Endothelial cell of umbilical vein (primary cell): Measurements from ENCODE around the gene ARHGEF19. TPM values are rescaled to one million over a fixed set of nuclear protein-coding genes. Genes with fewer than 3 reads are reported as not detected.

ENCODE experiments used
- BruUV-seq: library from RNA; stranded (reverse); fragments of 400-500 nt; replicated peaks from 2 replicates; lab custom pipeline; 2021; lab: Mats Ljungman, UMichigan
- CTCF ChIA-PET: fragments of 300-600, 350-600 bp; sonication (Branson Sonifier 250); formaldehyde crosslinking; loops from one replicate; lab custom pipeline; 2021; ENCODE audit warnings: antibody characterized with exemption, inconsistent platforms; lab: Charles Lee
- POLR2A ChIA-PET: fragments of 300-600, 350-600 bp; sonication (Branson Sonifier 250); formaldehyde crosslinking; loops from one replicate; lab custom pipeline; 2021; ENCODE audit warnings: antibody characterized with exemption, inconsistent platforms; lab: Charles Lee
- DNase-seq: peaks from one replicate; pipeline ENCODE4 v3.0.0-alpha.2; 2011; ENCODE audit warnings: low read depth, low spot score
- FAIRE-seq: peaks from 2 replicates; lab custom pipeline; 2011; peaks lifted over from hg19 to GRCh38; lab: Jason Lieb, UNC
- H2AFZ ChIP-seq: 2 replicates; pipeline ENCODE4 v1.6.0; 2012; ENCODE audit warnings: low read depth, low read length, control low read depth, inconsistent platforms
- H3K27ac ChIP-seq: 2 replicates; pipeline ENCODE4 v1.5.1; 2011; ENCODE audit warnings: low read depth, mild to moderate bottlenecking, control low read depth, low read length, moderate library complexity; ENCODE audit not compliant: insufficient read depth
- H3K27me3 ChIP-seq, 2 experiments: 2 replicates each; pipeline versions ENCODE4 v1.6.0 to v1.6.1; 2011; ENCODE audit warnings: low read length in 2 of 2, mixed read lengths in 1 of 2; ENCODE audit not compliant: control insufficient read depth in 2 of 2, insufficient read depth in 2 of 2
- H3K36me3 ChIP-seq, 2 experiments: 2 replicates in 1 of 2; 3 replicates in 1 of 2; pipeline ENCODE4 v1.5.1; 2011; ENCODE audit warnings: low read length in 2 of 2, mild to moderate bottlenecking in 1 of 2, moderate library complexity in 1 of 2; ENCODE audit not compliant: control insufficient read depth in 2 of 2, insufficient read depth in 2 of 2; ENCODE audit errors: extremely low read depth in 1 of 2
- H3K4me1 ChIP-seq: 3 replicates; pipeline ENCODE4 v1.5.1; 2011; ENCODE audit warnings: mild to moderate bottlenecking, low read length; ENCODE audit not compliant: control insufficient read depth, insufficient read depth; ENCODE audit errors: extremely low read depth
- H3K4me2 ChIP-seq: 2 replicates; pipeline ENCODE4 v1.6.1; 2011; ENCODE audit warnings: low read length, control low read depth, mixed read lengths; ENCODE audit not compliant: insufficient read depth
- H3K4me3 ChIP-seq, 3 experiments: fragments of 200-600 bp in 1 of 3; sonication (generic), shearing (Covaris generic) in 1 of 3; replicated peaks in 1 of 3; 2 replicates each; pipeline ENCODE4 v1.5.1; 2011 to 2016; ENCODE audit warnings: control low read depth in 3 of 3, low read length in 3 of 3, mild to moderate bottlenecking in 2 of 3, inconsistent platforms in 1 of 3, low read depth in 1 of 3, moderate library complexity in 1 of 3; ENCODE audit not compliant: insufficient read depth in 1 of 3
- H3K79me2 ChIP-seq: 2 replicates; pipeline ENCODE4 v1.6.0; 2012; ENCODE audit warnings: low read length, inconsistent platforms; ENCODE audit not compliant: control insufficient read depth, insufficient read depth
- H3K9ac ChIP-seq: replicated peaks from 2 replicates; pipeline ENCODE3; 2011; ENCODE audit warnings: low read length, control low read depth; ENCODE audit not compliant: insufficient read depth; ENCODE audit errors: extremely low read depth
- H3K9me1 ChIP-seq: replicated peaks from 3 replicates; pipeline ENCODE4 v1.6.0; 2011; ENCODE audit warnings: mild to moderate bottlenecking, low read length; ENCODE audit not compliant: control insufficient read depth, insufficient read depth; ENCODE audit errors: extremely low read depth
- H3K9me3 ChIP-seq: replicated peaks from 2 replicates; pipeline ENCODE4 v1.5.1; 2012; ENCODE audit warnings: low read length, inconsistent platforms; ENCODE audit not compliant: control insufficient read depth, insufficient read depth
- H4K20me1 ChIP-seq: replicated peaks from 2 replicates; pipeline ENCODE3; 2011; ENCODE audit warnings: mild to moderate bottlenecking, low read length; ENCODE audit not compliant: control insufficient read depth, insufficient read depth; ENCODE audit errors: extremely low read depth
- CTCF ChIP-seq, 2 donors: IDR thresholded peaks; 1 replicate in 1 of 2; 2 replicates in 1 of 2; pipeline ENCODE4 v1.5.1; 2011; ENCODE audit warnings: low read length in 2 of 2, mild to moderate bottlenecking in 2 of 2, moderate library complexity in 2 of 2, control low read depth in 1 of 2, inconsistent platforms in 1 of 2, low read depth in 1 of 2; ENCODE audit not compliant: insufficient read depth in 1 of 2; ENCODE audit errors: extremely low read depth in 1 of 2
- EZH2 ChIP-seq: IDR thresholded peaks from 2 replicates; pipeline ENCODE4 v1.6.1; 2012; ENCODE audit warnings: borderline replicate concordance, low read depth, mild to moderate bottlenecking, moderate library complexity, low read length, inconsistent platforms; ENCODE audit not compliant: severe bottlenecking
- FOS ChIP-seq: IDR thresholded peaks from 2 replicates; pipeline ENCODE4 v1.6.1; 2011; ENCODE audit warnings: mild to moderate bottlenecking, low read length, moderate library complexity, borderline replicate concordance; ENCODE audit not compliant: insufficient read depth
- GATA2 ChIP-seq: IDR thresholded peaks from 2 replicates; pipeline ENCODE4 v1.7.0; 2011; ENCODE audit warnings: low read depth, mild to moderate bottlenecking, moderate library complexity, mixed read lengths, low read length; ENCODE audit not compliant: insufficient read length, insufficient read depth
- JUN ChIP-seq: IDR thresholded peaks from 2 replicates; pipeline ENCODE4 v1.6.1; 2011; ENCODE audit warnings: borderline replicate concordance, low read depth; ENCODE audit not compliant: insufficient read length, insufficient read depth
- MAX ChIP-seq: IDR thresholded peaks from 2 replicates; pipeline ENCODE4 v1.6.1; 2011; ENCODE audit not compliant: insufficient read depth, insufficient read length
- MYC ChIP-seq: IDR thresholded peaks from one replicate; pipeline ENCODE4 v1.6.1; 2011; ENCODE audit warnings: mild to moderate bottlenecking, low read depth, low read length
- POLR2A ChIP-seq: IDR thresholded peaks from 2 replicates; pipeline ENCODE4 v1.6.1; 2012; ENCODE audit warnings: low read depth, mild to moderate bottlenecking, control low read depth, low read length
- POLR2AphosphoS5 ChIP-seq: IDR thresholded peaks from 2 replicates; pipeline ENCODE4 v1.6.1; 2012; ENCODE audit warnings: low read depth, mild to moderate bottlenecking, control low read depth, low read length, moderate library complexity; ENCODE audit not compliant: insufficient read depth
- dilution Hi-C: fragments of 300-500 bp; cut with MboI; formaldehyde crosslinking; loops from one replicate; pipeline ENCODE4 v1.15.0; 2019; ENCODE audit warnings: low sequenced_read_pairs; ENCODE audit not compliant: extremely low pct_ligation_motif_present
- intact Hi-C: fragments of 100-400 bp; cut with micrococcal nuclease; formaldehyde crosslinking; loops from one replicate; pipeline ENCODE4 v1.10.0; 2022
- polyA plus RNA-seq, 4 experiments: library from polyadenylated mRNA; depleted of rRNA in 3 of 4; stranded (reverse) in 3 of 4; unstranded in 1 of 4; fragments of >200 nt; gene quantifications; 2 replicates each; pipeline versions ENCODE4 v1.2.1 to v1.2.3, GENCODE V29; 2011 to 2012; ENCODE audit warnings: missing spikeins in 1 of 4
- total RNA-seq: library from RNA; stranded (reverse); gene quantifications from 2 replicates; pipeline ENCODE4 v1.2.3, GENCODE V29; 2021

The ARHGEF19 gene
- total and polyA plus RNA-seq, 2 donors (not counting 3 experiments of a cell fraction or from before 2014, with no cell fraction given), result 6.2 to 8.0 TPM

DNA sequence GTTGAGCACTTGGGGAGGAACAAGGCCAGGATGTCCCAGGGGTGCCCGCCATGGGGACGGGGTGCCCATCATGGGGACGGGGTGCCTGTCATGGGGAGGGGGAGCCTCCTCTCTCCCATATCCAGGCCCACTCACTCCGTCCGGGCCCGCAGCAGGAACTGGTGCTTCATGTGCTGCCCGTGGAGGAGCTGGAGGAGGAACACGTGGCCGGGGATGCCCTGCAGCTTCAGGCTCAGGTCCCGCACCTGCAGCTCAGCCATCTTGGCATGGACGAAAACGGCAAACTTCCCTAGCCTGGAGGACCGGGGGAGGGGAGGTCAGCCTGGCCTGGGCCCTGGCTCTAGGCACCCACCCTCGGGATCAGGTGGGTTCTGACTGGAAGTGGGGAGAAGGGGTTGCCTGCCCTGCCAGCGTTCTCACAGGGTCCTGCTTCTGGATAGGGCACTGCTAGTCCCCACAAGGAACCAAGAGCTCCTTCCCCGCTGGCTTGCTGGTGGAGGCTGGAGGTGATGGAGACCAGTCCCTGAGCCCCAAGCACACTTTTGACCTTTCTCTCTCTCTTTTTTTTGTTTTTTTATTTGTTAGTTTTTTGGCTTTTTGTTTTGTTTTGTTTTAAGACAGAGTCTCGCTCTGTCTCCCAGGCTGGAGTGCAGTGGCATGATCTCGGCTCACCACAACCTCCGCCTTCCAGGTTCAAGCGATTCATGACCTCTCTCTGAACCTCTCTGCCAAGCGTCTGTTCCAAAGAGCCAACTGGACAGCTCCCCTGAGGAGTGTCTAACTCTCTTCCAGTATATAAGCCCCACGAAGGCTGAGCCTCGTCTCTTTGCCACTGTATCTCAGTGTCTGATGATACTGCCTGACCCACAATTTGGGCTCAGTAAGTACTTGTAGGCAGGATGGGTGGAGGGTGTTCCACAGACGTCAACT, 9.9 kb downstream of the ARHGEF19 start:
- DNase-seq (no peak), FAIRE-seq (no peak)
- no peak overlapping the region for H3K4me2 ChIP-seq
- TF ChIP-seq EZH2 (no peak), MYC (no peak), CTCF (IDR thresholded peaks at IDR 0.05; ENCODE audit: extremely low read depth in 1 of 2, insufficient read depth in 1 of 2, low read depth in 1 of 2, low read length in 2 of 2) (no peak), FOS (no peak), MAX (no peak), POLR2AphosphoS5 (no peak), POLR2A (no peak), JUN (no peak), GATA2 (no peak)
- no peaks in the 10 kb centered on the region for H3K79me2 ChIP-seq
- BruUV-seq, result no TSS peak
- no peak overlapping the region for H3K4me3 ChIP-seq
- dilution Hi-C loops (no loop called here), intact Hi-C loops (loop anchor here (10.0 kb wide), 1 partner anchor 242 kb away; the partner anchor contains the start of gene NECAP2)
- ChIA-PET CTCF (interaction anchor here (0.7 to 3.5 kb wide), 2 partner anchors 16 to 161 kb away, joined by 3 to 29 read pairs; no protein-coding TSS in a partner anchor), POLR2A (no interaction called here)
- no peak overlapping the region for H2AFZ ChIP-seq
- no peaks in the 10 kb centered on the region for H3K9me3 ChIP-seq
- no peak overlapping the region for H3K27ac ChIP-seq
- H4K20me1 ChIP-seq, result no peaks in the 10 kb centered on the region
- H3K36me3 ChIP-seq, result no peaks in the 10 kb centered on the region
- H3K27me3 ChIP-seq, result no peaks in the 10 kb centered on the region
- peaks cover 9% of the 10 kb centered on the region for H3K4me1 ChIP-seq
- no peaks in the 10 kb centered on the region for H3K9me1 ChIP-seq
- no peak overlapping the region for H3K9ac ChIP-seq
